ENCODE data around the gene ESYT2.

The ESYT2 gene

GRCh38 chr7:158751751-158752150, 77.6 kb downstream of the ESYT2 start:
- no peak for TF ChIP-seq CTCF (IDR thresholded peaks at IDR 0.05; ENCODE audit: low read length, missing control alignments)
- H3K4me3 ChIP-seq (replicated peaks; ENCODE audit: low read depth, low read length) = no peak overlapping the region
- DNase-seq (ENCODE audit: low read depth) = no peak

GRCh38 chr7:158751199-158751598, 78.1 kb downstream of the ESYT2 start:
- DNase-seq (ENCODE audit: low read depth) = no peak
- no peak overlapping the region for H3K4me3 ChIP-seq (replicated peaks; ENCODE audit: low read depth, low read length)
- TF ChIP-seq CTCF (IDR thresholded peaks at IDR 0.05; ENCODE audit: low read length, missing control alignments) = no peak

GRCh38 chr7:158750702-158751101, 78.6 kb downstream of the ESYT2 start:
- no peak for DNase-seq (ENCODE audit: low read depth)
- H3K4me3 ChIP-seq (replicated peaks; ENCODE audit: low read depth, low read length) = no peak overlapping the region
- TF ChIP-seq CTCF (IDR thresholded peaks at IDR 0.05; ENCODE audit: low read length, missing control alignments) = no peak

GRCh38 chr7:158749396-158749795, 79.9 kb downstream of the ESYT2 start:
- no peak for DNase-seq (ENCODE audit: low read depth)
- no peak overlapping the region for H3K4me3 ChIP-seq (replicated peaks; ENCODE audit: low read depth, low read length)
- TF ChIP-seq CTCF (IDR thresholded peaks at IDR 0.05; ENCODE audit: low read length, missing control alignments) = no peak

- TF ChIP-seq CTCF (IDR thresholded peaks at IDR 0.05; ENCODE audit: low read length, missing control alignments) = no peak
- no peak for DNase-seq (ENCODE audit: low read depth)
Observed at GRCh38 chr7:158748335-158748734, 81.0 kb downstream of the ESYT2 start.

GRCh38 chr7:158747408-158747807, 81.9 kb downstream of the ESYT2 start:
- no peak overlapping the region for H3K4me3 ChIP-seq (replicated peaks; ENCODE audit: low read depth, low read length)
- TF ChIP-seq CTCF (IDR thresholded peaks at IDR 0.05; ENCODE audit: low read length, missing control alignments) = no peak
- DNase-seq (ENCODE audit: low read depth) = no peak

More at GRCh38 chr7:158748335-158748734, 81.0 kb downstream of the ESYT2 start:
- H3K4me3 ChIP-seq (replicated peaks; ENCODE audit: low read depth, low read length) = no peak overlapping the region

- TF ChIP-seq CTCF (IDR thresholded peaks at IDR 0.05; ENCODE audit: low read length, missing control alignments) = no peak
- no peak for DNase-seq (ENCODE audit: low read depth)
- H3K4me3 ChIP-seq (replicated peaks; ENCODE audit: low read depth, low read length) = no peak overlapping the region
Observed at GRCh38 chr7:158746957-158747356, 82.4 kb downstream of the ESYT2 start.
